Bronchial epithelial cell (primary cell): Measurements from ENCODE around the gene CELF1. TPM values are rescaled to one million over a fixed set of nuclear protein-coding genes. Genes with fewer than 3 reads are reported as not detected.

Source experiments
- DNase-seq: peaks from one replicate; pipeline ENCODE4 v3.0.0-alpha.2; 2010; ENCODE audit warnings: low read depth
- FAIRE-seq: peaks from 2 replicates; lab custom pipeline; 2011; peaks lifted over from hg19 to GRCh38; lab: Jason Lieb, UNC
- H3K27me3 ChIP-seq: 2 replicates; pipeline ENCODE4 v1.5.1; 2011; ENCODE audit warnings: low read length; ENCODE audit not compliant: control insufficient read depth, insufficient read depth
- H3K36me3 ChIP-seq: 2 replicates; pipeline ENCODE4 v1.5.1; 2011; ENCODE audit warnings: low read length; ENCODE audit not compliant: control insufficient read depth, insufficient read depth
- H3K4me3 ChIP-seq: 2 replicates; pipeline ENCODE4 v1.5.1; 2011; ENCODE audit warnings: mild to moderate bottlenecking, low read depth, low read length, control low read depth
- CTCF ChIP-seq: IDR thresholded peaks from 2 replicates; pipeline ENCODE4 v1.5.1; 2011; ENCODE audit warnings: mild to moderate bottlenecking, moderate library complexity, low read length, control low read depth, inconsistent platforms; ENCODE audit not compliant: insufficient read depth, severe bottlenecking
- total RNA-seq: library from RNA; depleted of rRNA; stranded (reverse); fragments of >200 nt; gene quantifications from 2 replicates; pipeline ENCODE4 v1.2.1, GENCODE V29; 2014

Gene CELF1
- total RNA-seq, 1 donor from 2014 or later: 63.4 TPM

- H3K36me3 ChIP-seq: peaks cover 14% of the 10 kb centered on the region
- H3K27me3 ChIP-seq: no peaks in the 10 kb centered on the region
- H3K4me3 ChIP-seq: no peak overlapping the region
- no peak for TF ChIP-seq CTCF
- peak; percentile 38 for DNase-seq
- no peak for FAIRE-seq
These were observed 19.0 kb upstream of the CELF1 start for GRCh38 chr11:47571895-47572294.

GRCh38 chr11:47571357-47571729 is 18.4 kb upstream of the CELF1 start:
- TF ChIP-seq CTCF: no peak
- no peak overlapping the region for H3K4me3 ChIP-seq
- no peak for FAIRE-seq
- no peak for DNase-seq
- peaks cover 14% of the 10 kb centered on the region for H3K36me3 ChIP-seq
- no peaks in the 10 kb centered on the region for H3K27me3 ChIP-seq

- Histone ChIP-seq H3K4me3 (no peak overlapping the region), H3K27me3 (no peaks in the 10 kb centered on the region), H3K36me3 (peaks cover 14% of the 10 kb centered on the region)
- no peak for TF ChIP-seq CTCF
- FAIRE-seq: no peak
- DNase-seq: no peak
These were observed 17.9 kb upstream of the CELF1 start for GRCh38 chr11:47570651-47571356.

- H3K4me3 ChIP-seq: no peak overlapping the region
- TF ChIP-seq CTCF: no peak
- no peak for FAIRE-seq
- peaks cover 12% of the 10 kb centered on the region for H3K36me3 ChIP-seq
- DNase-seq: no peak
- H3K27me3 ChIP-seq: no peaks in the 10 kb centered on the region
These were observed 16.7 kb upstream of the CELF1 start for GRCh38 chr11:47569646-47570045.

GRCh38 chr11:47566149-47566698 is 13.3 kb upstream of the CELF1 start:
- DNase-seq: no peak
- no peaks in the 10 kb centered on the region for H3K27me3 ChIP-seq
- no peak for TF ChIP-seq CTCF
- H3K4me3 ChIP-seq: peak overlapping the region; percentile 88
- peaks cover 3% of the 10 kb centered on the region for H3K36me3 ChIP-seq
- no peak for FAIRE-seq
